GM21576 (cell line): ENCODE measurements around the gene GPRC6A.

Experiments used
- ATAC-seq: cut with Tn5 transposase; IDR thresholded peaks from one replicate; pipeline ENCODE4 v1.9.1; 2021; ENCODE audit warnings: mild to moderate bottlenecking, moderate library complexity; ENCODE audit not compliant: unreplicated experiment

Gene GPRC6A

DNA sequence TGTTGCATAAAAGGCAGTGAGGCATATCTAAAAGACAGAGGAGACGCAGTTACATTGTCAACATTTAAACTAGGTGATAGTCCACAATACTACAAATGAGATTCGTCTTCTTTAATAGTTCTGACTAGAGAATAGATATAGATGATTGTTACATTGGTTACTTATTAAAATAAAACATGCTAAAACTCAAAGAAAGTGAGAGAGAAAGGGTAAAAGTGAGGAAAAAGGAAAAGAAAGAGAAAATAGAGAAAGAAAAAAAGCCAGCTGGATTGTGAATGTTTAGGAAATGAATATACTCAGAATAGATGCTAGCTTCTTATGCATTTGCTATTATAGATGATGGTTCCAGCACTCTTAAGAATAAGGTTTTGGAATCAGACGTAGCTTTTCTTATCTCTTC is 35.7 kb downstream of the GPRC6A start:
- ATAC-seq: no peak

DNA sequence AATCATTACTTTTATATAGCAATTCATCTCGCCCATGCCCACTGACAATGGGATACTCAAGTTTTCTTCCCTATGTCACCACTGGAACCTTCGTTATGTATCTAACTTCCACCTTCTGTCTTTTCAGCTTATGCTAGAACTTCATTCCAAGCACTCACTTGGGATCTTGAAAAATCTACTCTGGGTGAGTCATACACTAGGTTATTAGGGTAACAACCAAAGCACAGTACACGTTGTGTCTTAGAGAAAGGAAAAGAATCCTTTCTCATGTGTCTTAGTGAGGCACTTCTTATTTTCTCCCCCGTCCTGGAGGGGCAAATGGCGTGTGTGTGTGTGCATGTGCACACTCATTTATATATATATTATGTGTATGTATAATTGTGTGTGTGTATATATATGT is 45.0 kb downstream of the GPRC6A start:
- no peak for ATAC-seq

DNA sequence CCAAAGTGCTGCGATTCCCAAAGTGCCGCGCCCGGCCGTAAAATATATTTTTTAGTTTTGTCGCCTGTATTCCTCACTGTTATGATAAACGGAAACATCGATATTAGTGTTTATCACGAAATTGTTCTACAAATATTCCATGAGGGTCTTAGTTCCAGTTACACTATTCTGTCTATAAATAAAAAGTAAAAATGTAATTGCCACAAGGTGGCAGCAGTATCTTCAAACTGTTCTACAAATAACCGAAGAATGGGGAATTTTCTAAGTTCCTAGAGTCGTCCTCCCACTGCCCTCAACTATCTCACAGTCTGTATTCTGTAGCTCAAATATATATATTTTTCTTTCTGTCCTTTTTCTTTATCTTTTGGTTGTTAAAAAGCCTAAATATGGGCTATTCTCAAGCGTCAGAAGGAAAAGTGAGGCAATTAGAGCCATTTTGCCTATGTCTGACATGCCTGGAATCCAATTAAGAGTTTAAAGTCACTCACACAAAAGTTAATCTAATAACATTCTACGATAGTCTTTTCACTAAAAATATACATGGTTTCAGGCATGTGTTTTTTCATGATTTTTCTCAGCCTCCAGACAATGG is 49.2 kb downstream of the GPRC6A start:
- ATAC-seq: no peak

DNA sequence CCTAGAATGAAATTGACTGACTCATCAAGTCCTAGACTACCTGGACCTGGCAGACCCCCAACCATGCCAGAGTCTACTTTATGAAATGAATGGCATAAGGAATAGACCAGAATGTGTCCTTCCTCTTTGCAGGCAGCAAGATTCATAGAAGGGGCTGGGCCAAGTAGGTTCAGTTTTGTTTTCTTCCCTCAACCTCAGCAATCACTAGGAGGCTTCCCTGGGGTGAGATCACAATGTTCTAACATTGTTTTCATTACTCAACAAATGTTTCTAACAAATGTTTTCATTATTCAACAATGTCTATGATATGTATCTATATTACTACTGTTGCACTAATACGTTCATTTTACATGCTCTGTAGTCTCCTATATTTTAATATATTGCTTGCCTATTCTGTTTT is 55.0 kb downstream of the GPRC6A start:
- ATAC-seq: no peak

DNA sequence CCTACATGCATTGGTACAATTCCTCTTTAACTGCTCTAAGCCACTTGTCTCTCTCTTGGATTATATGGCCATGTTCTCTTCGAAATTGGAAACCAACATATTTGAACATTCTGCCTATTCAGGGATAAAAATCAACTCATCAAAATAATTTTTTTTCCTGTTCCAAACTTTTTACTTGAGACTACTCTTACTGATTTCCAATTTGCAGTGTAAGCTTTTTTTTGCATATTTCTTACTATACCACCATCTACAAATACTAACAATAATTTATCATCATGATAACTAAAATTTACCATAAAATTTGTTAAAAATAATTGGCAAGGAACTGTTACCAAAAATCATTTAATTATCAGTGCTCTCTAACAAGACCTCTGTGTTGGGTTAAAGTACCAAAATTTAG is 56.4 kb downstream of the GPRC6A start:
- ATAC-seq: no peak

DNA sequence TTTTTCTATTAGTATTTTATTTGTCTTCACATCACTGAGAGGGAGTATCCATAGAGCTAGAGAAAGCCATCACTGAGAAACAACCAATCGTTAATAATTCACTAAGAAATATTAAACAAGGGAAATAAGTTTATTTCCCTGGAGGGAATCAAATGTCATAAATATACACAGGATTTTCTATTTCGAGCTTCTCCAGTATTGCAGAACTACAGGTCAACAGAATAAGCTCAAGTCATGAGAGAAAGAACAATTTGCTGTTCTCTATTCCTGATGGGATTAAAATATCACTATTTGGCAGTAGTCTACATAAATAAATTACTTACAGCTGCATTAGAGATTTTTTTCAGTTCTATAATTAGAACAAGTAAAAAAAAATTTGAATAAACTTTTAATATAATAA is 61.2 kb downstream of the GPRC6A start:
- no peak for ATAC-seq

DNA sequence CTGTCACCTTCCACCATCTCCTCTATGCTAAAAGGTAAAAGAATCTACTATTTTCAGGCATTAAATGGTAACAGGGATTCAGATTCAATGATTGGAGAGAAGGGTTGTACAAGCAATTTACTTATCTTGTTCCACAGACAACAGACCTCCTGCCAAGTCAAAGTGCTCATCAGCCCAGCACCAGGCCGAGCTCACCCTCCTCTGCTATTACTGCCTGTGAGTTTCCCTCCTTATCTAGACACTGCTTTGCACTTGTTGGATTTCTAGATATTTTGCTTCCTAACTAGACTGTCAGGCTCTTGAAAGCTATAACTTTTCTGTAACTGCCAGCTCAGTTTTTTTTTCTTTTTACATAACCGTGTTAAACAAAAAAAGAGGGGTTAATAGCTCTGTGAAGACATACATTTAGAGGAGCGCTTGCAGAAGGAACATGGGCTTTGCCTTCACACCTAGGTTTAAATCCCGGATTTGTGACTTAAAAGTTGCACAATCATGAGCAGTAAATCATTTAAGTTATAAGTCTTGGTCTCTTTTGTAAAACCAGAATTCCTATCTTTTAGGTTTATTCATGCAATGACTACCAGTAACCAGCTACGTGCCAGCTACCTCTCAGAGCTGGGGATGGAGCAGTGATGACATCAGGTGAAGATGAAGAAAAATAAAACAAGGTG is 62.2 kb downstream of the GPRC6A start:
- no peak for ATAC-seq

DNA sequence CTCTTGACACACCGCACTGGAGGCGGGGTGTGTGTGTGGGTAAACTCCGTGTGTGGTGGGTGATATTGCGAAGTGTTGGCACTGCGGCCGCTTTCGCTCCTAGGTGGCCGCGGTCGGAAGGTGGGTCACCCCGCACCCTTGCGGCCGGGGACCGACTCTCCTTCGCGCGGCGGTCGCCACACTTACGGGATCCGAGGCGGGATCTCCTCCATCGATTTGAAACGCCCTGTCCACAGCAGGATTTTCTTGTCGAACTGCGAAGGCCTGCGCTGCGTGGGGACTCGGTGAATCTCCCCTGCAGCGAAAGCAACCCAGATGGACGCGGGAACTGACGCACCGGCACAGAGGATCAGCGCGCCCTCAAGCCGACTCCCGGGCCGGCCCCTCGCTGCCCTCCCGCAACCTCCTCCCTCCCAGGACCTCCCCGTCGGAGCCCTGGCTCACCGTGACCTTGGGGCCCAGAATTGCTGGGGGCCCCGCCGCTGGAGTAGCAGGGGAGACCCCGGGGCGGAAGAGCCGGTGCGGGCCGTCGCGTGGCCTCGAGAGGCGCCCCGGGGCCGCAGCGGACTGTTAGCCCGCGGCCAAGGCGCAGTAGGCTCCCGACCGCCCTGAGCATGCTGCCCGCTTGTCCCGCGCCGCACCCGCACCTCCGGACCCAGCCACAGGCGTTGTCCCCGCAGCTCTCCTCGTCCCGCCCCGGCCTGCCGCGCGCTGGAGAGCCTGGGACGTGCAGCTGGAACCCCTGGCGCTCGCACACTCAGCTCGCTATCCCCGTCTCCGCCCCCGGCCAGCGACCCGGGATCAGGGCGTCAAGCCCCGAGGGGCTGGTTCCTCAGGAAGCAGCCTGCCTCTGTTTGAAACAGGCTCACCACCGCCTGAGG is 63.7 kb downstream of the GPRC6A start, which contains the start of gene FAM162B:
Gene FAM162B (minus strand): TSS at position 759 of the 881 bp plus-strand sequence. CDS start 143 bp downstream, at position 616.
- no peak for ATAC-seq

DNA sequence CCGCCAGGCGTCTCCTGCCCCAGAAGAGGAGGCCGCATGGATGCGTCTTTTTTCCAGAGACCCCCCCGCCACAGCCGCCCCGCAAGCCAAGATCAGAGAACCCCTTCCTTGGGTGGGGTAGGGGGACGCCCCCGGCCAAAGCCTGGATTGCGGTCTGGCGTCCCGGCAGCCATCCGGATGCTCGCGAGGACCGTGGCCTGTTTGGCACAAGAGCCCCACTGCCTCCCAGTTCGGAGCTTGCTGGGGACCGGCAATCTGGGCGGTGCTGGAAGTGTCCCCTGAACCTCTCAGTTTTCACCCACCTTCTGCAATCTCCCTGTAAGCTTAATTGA is 64.3 kb downstream of the GPRC6A start:
- no peak for ATAC-seq

DNA sequence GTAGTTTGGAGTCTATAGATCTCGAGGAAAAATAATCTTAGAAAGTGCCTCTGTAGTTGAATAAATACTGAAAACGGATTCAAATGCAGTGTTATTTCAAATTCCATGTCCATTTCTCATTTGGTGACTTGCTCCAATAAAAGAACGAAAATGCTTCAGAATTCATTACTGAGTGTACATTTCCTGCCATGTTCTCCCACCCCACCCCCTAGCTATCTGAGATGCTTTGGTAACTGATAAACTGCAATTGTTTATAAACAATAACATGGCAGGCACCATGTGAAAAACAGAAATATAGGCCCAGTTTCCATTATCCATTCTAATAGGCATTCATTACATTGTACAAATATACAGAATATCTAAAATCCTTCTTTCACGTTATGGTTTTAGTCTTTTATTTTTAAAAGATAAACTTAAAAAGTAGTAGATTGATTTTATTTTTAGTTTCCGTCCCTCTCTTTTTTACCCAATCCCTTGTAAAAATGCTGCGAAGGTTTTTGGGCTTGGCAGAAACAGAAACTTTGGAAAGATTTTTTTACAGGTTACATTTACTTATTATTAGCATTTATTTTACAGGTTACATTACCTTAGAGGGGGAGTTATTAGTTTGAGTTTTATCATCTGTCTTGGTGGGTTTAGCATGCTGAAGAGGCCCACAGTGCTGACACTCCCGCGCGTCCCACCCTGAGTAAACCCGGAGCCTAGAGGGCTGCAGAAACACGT is 64.8 kb downstream of the GPRC6A start:
- no peak for ATAC-seq

DNA sequence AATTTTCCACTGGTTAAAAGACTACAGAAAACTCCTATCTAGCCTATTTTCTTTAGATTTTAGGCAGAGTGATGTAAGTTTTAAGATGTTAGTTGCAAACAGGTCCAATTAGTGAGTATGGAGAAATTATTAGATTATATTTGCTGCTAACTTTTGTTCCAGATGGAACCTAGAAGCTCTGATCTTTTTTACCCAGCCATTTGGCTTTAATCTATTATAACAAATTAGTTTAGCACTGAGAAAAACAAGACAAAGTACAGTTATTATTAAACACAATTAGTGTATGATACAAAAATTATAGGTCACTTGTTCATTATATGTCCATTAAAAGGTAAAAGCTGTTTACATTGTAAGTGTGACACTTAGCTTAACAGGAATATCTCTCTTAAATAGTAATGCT is 65.8 kb downstream of the GPRC6A start:
- ATAC-seq: no peak

DNA sequence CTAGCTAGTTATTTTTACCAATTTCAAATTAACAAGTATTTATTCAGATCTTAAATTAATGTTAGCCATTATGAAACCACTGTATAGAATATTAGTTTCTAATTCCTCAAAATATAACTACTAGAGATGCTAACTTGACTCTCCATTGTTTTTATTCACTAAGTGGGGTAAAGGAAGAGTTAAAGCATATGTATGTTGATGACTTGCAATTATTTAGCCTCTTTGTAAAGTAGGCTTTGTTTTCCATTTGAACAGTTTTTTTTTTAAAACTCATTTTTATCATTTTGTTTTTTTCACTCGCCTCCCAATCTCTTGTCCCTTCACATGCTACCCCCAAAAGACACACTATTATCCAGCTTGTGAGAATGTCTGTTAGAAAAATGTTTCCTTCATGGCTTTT is 66.6 kb downstream of the GPRC6A start:
- ATAC-seq: no peak

DNA sequence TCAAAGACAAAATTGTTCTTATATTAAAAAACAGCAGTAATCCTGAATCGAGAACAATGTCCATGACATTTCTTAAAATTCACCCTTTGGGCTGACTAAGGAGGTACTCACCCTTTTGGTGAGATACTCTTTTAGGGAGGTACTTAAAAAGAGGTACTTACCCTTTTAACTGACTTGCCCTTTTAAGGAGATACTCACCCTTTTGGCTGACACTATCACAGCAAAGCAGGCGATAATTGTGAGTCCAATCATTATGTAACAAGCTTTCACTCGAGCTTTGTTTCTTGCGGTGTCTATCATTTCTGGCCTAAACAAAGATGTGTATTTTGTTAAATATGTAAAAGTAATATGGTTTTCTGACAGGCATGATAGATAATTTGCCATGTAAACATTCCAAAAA is 67.1 kb downstream of the GPRC6A start:
- ATAC-seq: no peak

DNA sequence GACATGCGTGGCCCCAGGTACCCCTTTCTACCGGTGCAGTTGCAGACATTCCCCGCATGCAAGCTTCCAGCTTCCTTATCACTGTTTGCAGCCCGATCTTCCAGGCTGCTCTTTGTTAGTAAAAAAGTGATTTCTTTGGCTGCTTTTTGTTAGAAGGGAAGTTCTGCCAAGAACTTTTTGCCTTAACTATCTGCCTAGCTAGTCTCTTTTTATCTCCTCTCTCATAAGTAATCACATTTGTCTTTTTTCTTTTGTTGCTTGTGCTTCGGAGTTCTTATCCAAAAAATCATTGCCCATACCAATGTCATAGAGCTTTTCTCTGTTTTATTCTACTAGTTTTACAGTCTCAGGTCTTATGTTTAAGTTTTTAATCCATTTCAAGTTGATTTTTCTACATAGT is 83.7 kb downstream of the GPRC6A start:
- ATAC-seq: no peak
